AG09319 (cell line): ENCODE measurements around the gene YWHAQ.

Source experiments
- DNase-seq: peaks from one replicate; pipeline ENCODE4 v3.0.0-alpha.2; 2010; ENCODE audit warnings: low read depth; ENCODE audit errors: extremely low read depth
- CTCF ChIP-seq: IDR thresholded peaks from 2 replicates; pipeline ENCODE4 v1.5.1; 2011; ENCODE audit warnings: low read depth, mild to moderate bottlenecking, inconsistent platforms, low read length, moderate library complexity

The YWHAQ gene

GRCh38 chr2:9630736-9631552 lies at the start of gene YWHAQ:
YWHAQ (minus strand) TSS chr2:9630997; CDS start chr2:9630452, 545 bp downstream.
- peak; percentile 98 for DNase-seq
- TF ChIP-seq CTCF = no peak

- no peak for DNase-seq
- TF ChIP-seq CTCF = no peak
Observed at GRCh38 chr2:9680082-9680481, 49.3 kb upstream of the YWHAQ start.

GRCh38 chr2:9679218-9679617 lies 48.4 kb upstream of the YWHAQ start:
- TF ChIP-seq CTCF = no peak
- no peak for DNase-seq

- no peak for DNase-seq
- no peak for TF ChIP-seq CTCF
Observed at GRCh38 chr2:9678544-9678943, 47.7 kb upstream of the YWHAQ start.

- DNase-seq = peak; percentile 57
- no peak for TF ChIP-seq CTCF
Observed at GRCh38 chr2:9675415-9676351, 44.9 kb upstream of the YWHAQ start.

- TF ChIP-seq CTCF = no peak
- no peak for DNase-seq
Observed at GRCh38 chr2:9674891-9675414, 44.2 kb upstream of the YWHAQ start.

- DNase-seq = no peak
- no peak for TF ChIP-seq CTCF
Observed at GRCh38 chr2:9673914-9674481, 43.2 kb upstream of the YWHAQ start.
